Tibial nerve (tissue), 3 donors: ENCODE data around the gene FIBCD1.

Experiments used
- CTCF ChIP-seq, 5 experiments: fragments of 200-600 bp in 3 of 5; fragments of 450-650 bp in 2 of 5; sonication (generic) in 3 of 5; IDR thresholded peaks; one replicate each; pipeline ENCODE4 v1.5.1; 2016 to 2019; ENCODE audit warnings: antibody characterized with exemption in 5 of 5, mild to moderate bottlenecking in 3 of 5, moderate library complexity in 2 of 5
- POLR2A ChIP-seq, 2 donors: fragments of 450-650 bp; IDR thresholded peaks; one replicate each; pipeline ENCODE4 v1.6.1; 2017; ENCODE audit warnings: antibody characterized with exemption in 2 of 2, mild to moderate bottlenecking in 2 of 2, moderate library complexity in 2 of 2

- no peak for TF ChIP-seq CTCF (IDR thresholded peaks at IDR 0.05)
- no peak for TF ChIP-seq POLR2A (IDR thresholded peaks at IDR 0.05)
Observed at GRCh38 chr9:130884542-130885483, 54.2 kb downstream of the FIBCD1 start.
